Lower leg skin (tissue), 4 donors: ENCODE measurements around the gene HTR6. TPM values are rescaled to one million over a fixed set of nuclear protein-coding genes. Genes with fewer than 3 reads are reported as not detected.

Experiments
- DNase-seq, 2 donors: peaks; one replicate each; pipeline ENCODE4 v3.0.0-alpha.2; 2019; ENCODE audit warnings: low spot score in 2 of 2
- H3K4me3 ChIP-seq: fragments of 200-600 bp; sonication (generic); 2 replicates; pipeline ENCODE4 v1.5.1; 2017; ENCODE audit warnings: mild to moderate bottlenecking, low read depth; ENCODE audit not compliant: poor library complexity, severe bottlenecking
- CTCF ChIP-seq, 3 donors: fragments of 450-650 bp; IDR thresholded peaks; one replicate each; pipeline ENCODE4 v1.5.1; 2016; ENCODE audit warnings: antibody characterized with exemption in 3 of 3, mild to moderate bottlenecking in 3 of 3, moderate library complexity in 2 of 3
- POLR2A ChIP-seq, 2 donors: fragments of 450-650 bp; IDR thresholded peaks; one replicate each; pipeline ENCODE4 v1.6.1; 2016 to 2017; ENCODE audit warnings: antibody characterized with exemption in 2 of 2, mild to moderate bottlenecking in 1 of 2, moderate library complexity in 1 of 2
- WGBS, 2 donors: methylation state at CpG; one replicate each; pipeline ENCODE4 v1.1.5; 2018; 5-methylcytosine and 5-hydroxymethylcytosine counted together
- intact Hi-C: fragments of 100-400 bp; cut with DNase I; formaldehyde crosslinking; loops from one replicate; pipeline ENCODE4 v1.15.0; 2023; ENCODE audit warnings: low total_unique reads
- total RNA-seq, 4 donors: library from RNA; depleted of rRNA; stranded (reverse); fragments of >200 nt; gene quantifications; one replicate each; pipeline ENCODE4 v1.1.0, GENCODE V29; 2016

HTR6 gene
- total RNA-seq, 4 donors from 2014 or later, result 0.16 TPM; not detected in 3

GRCh38 chr1:19688041-19688842, 23.6 kb downstream of the HTR6 start:
- DNase-seq, result no peak
- no peak for TF ChIP-seq CTCF (IDR thresholded peaks at IDR 0.05)
- no peak for TF ChIP-seq POLR2A (IDR thresholded peaks at IDR 0.05)
- intact Hi-C loops, result no loop called here

DNA sequence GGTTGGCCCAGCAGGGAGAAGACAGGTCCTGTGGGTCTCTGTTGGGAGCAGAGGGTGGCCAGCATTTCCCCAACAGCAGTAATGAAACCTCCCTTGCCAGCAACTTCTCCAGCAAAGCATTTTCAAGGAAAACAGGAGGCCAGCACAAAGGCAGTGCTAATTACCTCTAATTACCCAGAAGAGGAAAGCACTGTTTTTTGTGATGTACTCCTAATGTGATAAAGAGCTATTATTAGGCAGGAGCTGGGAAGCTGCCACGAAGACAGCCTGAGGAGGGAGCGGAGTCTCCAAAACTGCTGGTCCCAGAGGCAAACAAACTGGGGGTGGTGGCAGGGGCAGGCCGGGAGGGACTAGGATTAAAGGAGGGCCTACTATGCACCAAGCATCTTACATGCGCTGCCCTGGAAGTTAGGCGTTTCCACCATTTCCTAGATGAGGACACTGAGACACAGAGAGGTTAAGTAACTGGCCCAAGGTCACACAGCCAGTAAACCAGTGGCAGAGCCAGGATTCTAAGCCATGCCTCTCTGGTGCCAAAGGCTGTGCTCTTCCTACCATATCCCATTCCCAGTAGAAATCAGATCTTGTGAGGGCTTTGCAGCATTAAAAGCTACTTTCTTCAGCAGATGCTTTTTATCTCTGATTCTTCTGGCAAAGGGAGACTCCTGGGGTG, 24.5 kb downstream of the HTR6 start:
- TF ChIP-seq CTCF (IDR thresholded peaks at IDR 0.05) (no peak), POLR2A (IDR thresholded peaks at IDR 0.05) (no peak)
- no peak overlapping the region for H3K4me3 ChIP-seq
- WGBS, 2 donors, result 81 to 87% methylated on average over 5 of the region's 5 CpGs
- no peak for DNase-seq
- intact Hi-C loops, result no loop called here

More at GRCh38 chr1:19688041-19688842, 23.6 kb downstream of the HTR6 start:
- 84 to 87% methylated on average over 19 of the region's 19 CpGs for WGBS, 2 donors
- H3K4me3 ChIP-seq, result no peak overlapping the region

GRCh38 chr1:19689856-19690255, 25.2 kb downstream of the HTR6 start:
- no peak overlapping the region for H3K4me3 ChIP-seq
- WGBS, 2 donors, result 89 to 95% methylated on average over 3 of the region's 3 CpGs
- no peak for DNase-seq
- intact Hi-C loops, result no loop called here
- no peak for TF ChIP-seq POLR2A (IDR thresholded peaks at IDR 0.05)
- TF ChIP-seq CTCF (IDR thresholded peaks at IDR 0.05), result no peak

DNA sequence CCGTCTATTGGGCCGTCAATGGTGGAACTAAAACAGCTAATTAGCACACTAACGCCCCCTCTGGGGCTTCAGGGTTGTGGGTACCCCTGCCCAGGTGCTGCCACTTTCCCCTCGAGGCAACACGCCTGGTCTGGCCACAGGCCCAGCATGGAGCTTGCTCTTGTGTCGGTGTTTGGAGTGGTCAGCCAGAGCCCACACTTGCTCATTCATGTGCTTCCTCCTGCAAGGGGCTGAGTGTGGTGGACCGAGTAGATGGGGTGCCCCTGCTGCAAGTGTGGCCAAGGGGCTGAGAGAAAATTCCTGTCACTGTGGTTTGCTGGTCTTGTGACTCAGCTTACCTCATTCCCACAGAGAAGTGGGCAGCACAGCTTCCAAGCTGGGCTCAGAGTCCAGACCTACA, 25.7 kb downstream of the HTR6 start:
- no peak for DNase-seq
- intact Hi-C loops, result no loop called here
- no peak for TF ChIP-seq POLR2A (IDR thresholded peaks at IDR 0.05)
- no peak for TF ChIP-seq CTCF (IDR thresholded peaks at IDR 0.05)
- WGBS, 2 donors, result 82 to 87% methylated on average over 7 of the region's 7 CpGs
- H3K4me3 ChIP-seq, result no peak overlapping the region

DNA sequence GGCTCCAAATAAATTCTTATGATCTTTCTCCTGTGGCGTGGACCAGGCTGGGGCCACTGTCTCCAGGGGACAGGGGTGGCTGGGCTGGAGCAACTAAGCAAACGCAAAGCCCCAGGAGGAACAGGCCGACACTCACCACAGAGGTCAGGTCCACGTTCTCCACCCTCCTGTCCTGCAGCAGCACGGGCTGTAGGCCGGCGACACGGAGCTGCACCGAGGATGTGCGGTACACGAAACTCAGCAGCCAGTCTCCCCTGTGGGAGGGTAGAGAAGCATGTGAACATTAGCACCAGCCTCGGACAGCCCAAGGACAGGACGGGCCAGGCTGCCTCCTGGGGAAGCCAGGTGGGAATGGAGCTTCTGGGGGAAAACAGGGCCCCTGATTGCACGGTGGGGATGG, 29.6 kb downstream of the HTR6 start:
- H3K4me3 ChIP-seq, result no peak overlapping the region
- intact Hi-C loops, result no loop called here
- TF ChIP-seq CTCF (IDR thresholded peaks at IDR 0.05), result no peak
- TF ChIP-seq POLR2A (IDR thresholded peaks at IDR 0.05), result no peak
- WGBS, 2 donors, result 84 to 87% methylated on average over 11 to 14 of the region's 14 CpGs
- no peak for DNase-seq
